KMS-11 (cell line): ENCODE results near the gene GCH1.

Experiments used
- H2AFZ ChIP-seq: fragments of 200-600 bp; sonication (generic); 2 replicates; pipeline ENCODE4 v1.6.1; 2016; ENCODE audit warnings: antibody characterized with exemption, mixed run types, low read depth
- H3K27ac ChIP-seq: fragments of 200-600 bp; sonication (generic); 2 replicates; pipeline ENCODE4 v1.6.1; 2016; ENCODE audit warnings: mild to moderate bottlenecking, mixed run types
- H3K27me3 ChIP-seq: fragments of 200-600 bp; sonication (generic); 2 replicates; pipeline ENCODE4 v1.6.1; 2017; ENCODE audit warnings: mild to moderate bottlenecking, low read depth, mixed run types, moderate library complexity; ENCODE audit not compliant: insufficient read depth
- H3K36me3 ChIP-seq: fragments of 200-600 bp; sonication (generic); 2 replicates; pipeline ENCODE4 v1.6.1; 2017; ENCODE audit warnings: mild to moderate bottlenecking, mixed run types; ENCODE audit not compliant: insufficient read depth
- H3K4me1 ChIP-seq: fragments of 200-600 bp; sonication (generic); 2 replicates; pipeline ENCODE4 v1.6.1; 2016; ENCODE audit warnings: mild to moderate bottlenecking, low read depth, mixed run types; ENCODE audit not compliant: poor library complexity, severe bottlenecking
- H3K4me2 ChIP-seq: fragments of 200-600 bp; sonication (generic); 2 replicates; pipeline ENCODE4 v1.7.0; 2016; ENCODE audit warnings: mild to moderate bottlenecking, mixed run types
- H3K4me3 ChIP-seq: fragments of 200-600 bp; sonication (generic); IDR thresholded peaks from 2 replicates; pipeline ENCODE4 v1.6.1; 2017; ENCODE audit warnings: low read depth, low read length, mixed read lengths; ENCODE audit not compliant: insufficient read depth
- H3K79me2 ChIP-seq: fragments of 200-600 bp; sonication (generic); 2 replicates; pipeline ENCODE4 v1.6.1; 2016; ENCODE audit warnings: low read depth, mixed run types; ENCODE audit not compliant: insufficient read depth
- H3K9ac ChIP-seq: fragments of 200-600 bp; sonication (generic); 2 replicates; pipeline ENCODE4 v1.6.1; 2016; ENCODE audit warnings: mild to moderate bottlenecking, mixed run types
- H4K20me1 ChIP-seq: fragments of 200-600 bp; sonication (generic); 2 replicates; pipeline ENCODE4 v1.6.1; 2016; ENCODE audit warnings: mild to moderate bottlenecking, mixed run types; ENCODE audit not compliant: insufficient read depth
- TF ChIP-seq, protein P1 (sequence below): fragments of 200-600 bp; sonication (generic); conservative IDR thresholded peaks from 2 replicates; pipeline ENCODE4 v1.6.1; 2017; ENCODE audit warnings: low read depth, mild to moderate bottlenecking, antibody characterized with exemption, low read length, moderate library complexity, mixed read lengths

Gene GCH1

GRCh38 chr14:54834081-54834480 lies 68.5 kb downstream of the GCH1 start:
- no peak overlapping the region for H2AFZ ChIP-seq
- no peaks in the 10 kb centered on the region for H3K27me3 ChIP-seq
- no peaks in the 10 kb centered on the region for H3K4me1 ChIP-seq
- no peaks in the 10 kb centered on the region for H3K79me2 ChIP-seq
- TF ChIP-seq, protein P1, sequence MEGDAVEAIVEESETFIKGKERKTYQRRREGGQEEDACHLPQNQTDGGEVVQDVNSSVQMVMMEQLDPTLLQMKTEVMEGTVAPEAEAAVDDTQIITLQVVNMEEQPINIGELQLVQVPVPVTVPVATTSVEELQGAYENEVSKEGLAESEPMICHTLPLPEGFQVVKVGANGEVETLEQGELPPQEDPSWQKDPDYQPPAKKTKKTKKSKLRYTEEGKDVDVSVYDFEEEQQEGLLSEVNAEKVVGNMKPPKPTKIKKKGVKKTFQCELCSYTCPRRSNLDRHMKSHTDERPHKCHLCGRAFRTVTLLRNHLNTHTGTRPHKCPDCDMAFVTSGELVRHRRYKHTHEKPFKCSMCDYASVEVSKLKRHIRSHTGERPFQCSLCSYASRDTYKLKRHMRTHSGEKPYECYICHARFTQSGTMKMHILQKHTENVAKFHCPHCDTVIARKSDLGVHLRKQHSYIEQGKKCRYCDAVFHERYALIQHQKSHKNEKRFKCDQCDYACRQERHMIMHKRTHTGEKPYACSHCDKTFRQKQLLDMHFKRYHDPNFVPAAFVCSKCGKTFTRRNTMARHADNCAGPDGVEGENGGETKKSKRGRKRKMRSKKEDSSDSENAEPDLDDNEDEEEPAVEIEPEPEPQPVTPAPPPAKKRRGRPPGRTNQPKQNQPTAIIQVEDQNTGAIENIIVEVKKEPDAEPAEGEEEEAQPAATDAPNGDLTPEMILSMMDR: no peak
- no peak overlapping the region for H3K27ac ChIP-seq
- H4K20me1 ChIP-seq: no peaks in the 10 kb centered on the region
- H3K9ac ChIP-seq: no peak overlapping the region
- H3K36me3 ChIP-seq: no peaks in the 10 kb centered on the region
- H3K4me3 ChIP-seq: no peak overlapping the region
- H3K4me2 ChIP-seq: no peak overlapping the region

- H4K20me1 ChIP-seq: no peaks in the 10 kb centered on the region
- TF ChIP-seq, protein P1: no peak
- H3K4me3 ChIP-seq: no peak overlapping the region
- no peak overlapping the region for H3K9ac ChIP-seq
- H3K4me1 ChIP-seq: no peaks in the 10 kb centered on the region
- H3K4me2 ChIP-seq: no peak overlapping the region
- H3K27ac ChIP-seq: no peak overlapping the region
- H2AFZ ChIP-seq: no peak overlapping the region
- no peaks in the 10 kb centered on the region for H3K36me3 ChIP-seq
- no peaks in the 10 kb centered on the region for H3K79me2 ChIP-seq
- H3K27me3 ChIP-seq: no peaks in the 10 kb centered on the region
These were observed 72.0 kb downstream of the GCH1 start for GRCh38 chr14:54830650-54831049.

GRCh38 chr14:54829486-54830224 lies 73.0 kb downstream of the GCH1 start:
- no peaks in the 10 kb centered on the region for H4K20me1 ChIP-seq
- H3K4me1 ChIP-seq: no peaks in the 10 kb centered on the region
- no peak overlapping the region for H3K4me2 ChIP-seq
- H3K9ac ChIP-seq: no peak overlapping the region
- no peak overlapping the region for H2AFZ ChIP-seq
- no peaks in the 10 kb centered on the region for H3K36me3 ChIP-seq
- H3K4me3 ChIP-seq: no peak overlapping the region
- H3K27ac ChIP-seq: no peak overlapping the region
- H3K27me3 ChIP-seq: no peaks in the 10 kb centered on the region
- H3K79me2 ChIP-seq: no peaks in the 10 kb centered on the region
- TF ChIP-seq, protein P1: no peak

DNA sequence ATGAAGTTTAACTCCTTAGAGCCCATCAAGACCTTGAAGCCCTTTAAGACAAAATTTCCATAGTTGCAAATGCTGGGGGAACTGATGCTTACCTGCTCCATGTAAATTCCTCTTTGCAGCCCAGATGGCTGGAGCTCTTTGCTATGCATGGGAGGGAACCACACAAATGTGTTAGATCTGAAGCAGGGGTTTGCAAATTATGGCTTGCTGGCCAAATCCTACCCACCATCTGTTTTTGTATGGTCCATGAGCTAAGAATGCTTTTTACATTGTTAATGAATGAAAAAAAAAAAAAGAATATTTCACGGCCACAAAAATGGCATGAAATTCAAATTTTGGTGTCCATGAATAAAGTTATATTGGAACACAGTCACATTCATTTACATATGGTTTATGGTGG lies 74.6 kb downstream of the GCH1 start:
- H3K4me1 ChIP-seq: no peaks in the 10 kb centered on the region
- H3K36me3 ChIP-seq: no peaks in the 10 kb centered on the region
- H2AFZ ChIP-seq: no peak overlapping the region
- no peak overlapping the region for H3K4me2 ChIP-seq
- H3K27me3 ChIP-seq: no peaks in the 10 kb centered on the region
- TF ChIP-seq, protein P1: no peak
- H3K27ac ChIP-seq: no peak overlapping the region
- H3K9ac ChIP-seq: no peak overlapping the region
- no peak overlapping the region for H3K4me3 ChIP-seq
- H3K79me2 ChIP-seq: no peaks in the 10 kb centered on the region
- H4K20me1 ChIP-seq: no peaks in the 10 kb centered on the region
